Testis (tissue), 2 donors: Measurements from ENCODE around the gene COX19.

Source experiments
- CTCF ChIP-seq, 3 experiments: fragments of 450-650 bp in 2 of 3; fragments of 200-600 bp in 1 of 3; sonication (generic) in 1 of 3; IDR thresholded peaks; one replicate each; pipeline ENCODE4 v1.5.1; 2016 to 2019; ENCODE audit warnings: antibody characterized with exemption in 3 of 3, mild to moderate bottlenecking in 2 of 3, moderate library complexity in 1 of 3
- POLR2A ChIP-seq: fragments of 450-650 bp; IDR thresholded peaks from one replicate; pipeline ENCODE4 v1.6.1; 2017; ENCODE audit warnings: antibody characterized with exemption, mild to moderate bottlenecking, moderate library complexity

DNA sequence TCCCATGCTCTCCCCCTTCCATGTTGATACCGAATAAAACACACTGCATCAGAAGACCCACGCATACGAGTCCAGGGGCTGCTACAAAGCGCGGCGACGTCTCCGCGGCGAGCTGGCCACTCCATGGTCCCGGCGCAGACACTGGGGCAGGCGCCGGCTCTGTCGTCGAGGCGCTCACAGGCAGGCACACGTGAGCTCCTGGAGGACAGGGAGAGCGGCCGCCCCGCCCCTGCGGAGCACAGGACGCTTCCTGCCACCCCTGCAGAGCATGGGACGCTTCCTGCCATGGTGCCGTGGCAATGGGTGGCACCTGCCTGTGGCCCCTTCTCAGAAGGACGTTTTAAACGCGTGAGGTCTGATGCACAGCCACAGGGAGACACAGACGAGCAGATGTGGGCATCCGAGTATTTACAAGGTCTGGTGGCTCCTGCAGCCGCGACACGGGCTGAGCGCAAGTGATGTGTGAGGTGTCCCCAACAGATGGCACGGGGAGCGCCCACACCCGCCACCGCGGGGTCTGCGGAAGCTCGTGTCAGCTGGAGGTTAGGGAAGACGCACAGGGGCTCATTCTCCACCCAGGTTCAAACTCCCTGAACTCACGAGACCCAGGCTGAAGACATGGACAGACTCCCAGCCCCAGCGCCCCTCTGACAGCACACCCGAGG, 47.6 kb upstream of the COX19 start:
- TF ChIP-seq CTCF (IDR thresholded peaks at IDR 0.05) = no peak
- TF ChIP-seq POLR2A = no peak
